GM19455 (cell line): ENCODE data around the gene NDUFS3.
"Not testable (repeated sequence)": the region's sequence is repeated elsewhere in the genome, so short reads cannot be mapped to it uniquely, and the experiment has no call there.

Source experiments
- ATAC-seq: cut with Tn5 transposase; IDR thresholded peaks from one replicate; pipeline ENCODE4 v1.9.1; 2021; ENCODE audit not compliant: unreplicated experiment

Gene NDUFS3

GRCh38 chr11:47558695-47559094, 20.2 kb upstream of the NDUFS3 start:
- ATAC-seq, result no peak

GRCh38 chr11:47560426-47560825, 18.4 kb upstream of the NDUFS3 start:
- no peak for ATAC-seq

GRCh38 chr11:47562393-47562792, 16.5 kb upstream of the NDUFS3 start:
- ATAC-seq, result not testable (repeated sequence)

GRCh38 chr11:47564366-47564765, 14.5 kb upstream of the NDUFS3 start:
- ATAC-seq, result not testable (repeated sequence)

GRCh38 chr11:47564933-47565339, 13.9 kb upstream of the NDUFS3 start:
- ATAC-seq, result no peak

GRCh38 chr11:47565340-47566148, 13.3 kb upstream of the NDUFS3 start, which contains the start of gene PTPMT1:
TSS of gene PTPMT1 (plus strand) at chr11:47565599. CDS start at chr11:47565623, 24 bp downstream.
- ATAC-seq, result peak; percentile 89

- no peak for ATAC-seq
Measured at GRCh38 chr11:47566149-47566698, 12.7 kb upstream of the NDUFS3 start.

GRCh38 chr11:47569646-47570045, 9.2 kb upstream of the NDUFS3 start:
- no peak for ATAC-seq

GRCh38 chr11:47570651-47571356, 8.1 kb upstream of the NDUFS3 start:
- ATAC-seq, result no peak

GRCh38 chr11:47571357-47571729, 7.5 kb upstream of the NDUFS3 start:
- ATAC-seq, result no peak

GRCh38 chr11:47571895-47572294, 7.0 kb upstream of the NDUFS3 start:
- ATAC-seq, result no peak

- no peak for ATAC-seq
Measured at GRCh38 chr11:47572715-47573255, 6.1 kb upstream of the NDUFS3 start.

GRCh38 chr11:47573321-47573720, 5.6 kb upstream of the NDUFS3 start:
- no peak for ATAC-seq

GRCh38 chr11:47577460-47578041, 1.3 kb upstream of the NDUFS3 start:
- no peak for ATAC-seq

GRCh38 chr11:47583844-47584243, 5.0 kb downstream of the NDUFS3 start:
- ATAC-seq, result no peak

GRCh38 chr11:47586098-47586855, 7.4 kb downstream of the NDUFS3 start, which contains the start of gene FAM180B:
TSS of gene FAM180B (plus strand) at chr11:47586678. CDS start at chr11:47586769, 91 bp downstream.
- no peak for ATAC-seq

- ATAC-seq, result no peak
Measured at GRCh38 chr11:47587039-47587716, 8.3 kb downstream of the NDUFS3 start.

- no peak for ATAC-seq
Measured at GRCh38 chr11:47587723-47588326, 9.0 kb downstream of the NDUFS3 start.

GRCh38 chr11:47589118-47589517, 10.2 kb downstream of the NDUFS3 start:
- ATAC-seq, result no peak
